Mesothelial cell of epicardium (in vitro differentiated cells): Measurements from ENCODE around the gene RALGAPA2. TPM values are rescaled to one million over a fixed set of nuclear protein-coding genes. Genes with fewer than 3 reads are reported as not detected.

Experiments
- DNase-seq, 2 experiments: peaks; one replicate each; pipeline ENCODE4 v3.0.0; 2021; ENCODE audit warnings: low spot score in 2 of 2; ENCODE audit not compliant: unreplicated experiment in 2 of 2
- H3K27ac Mint-ChIP-seq: 2 replicates; pipeline ENCODE4 v1.8.0; 2021; ENCODE audit warnings: mixed read lengths
- H3K27me3 Mint-ChIP-seq: 2 replicates; pipeline ENCODE4 v1.8.0; 2021; ENCODE audit warnings: low read depth, mixed read lengths
- H3K36me3 Mint-ChIP-seq: 2 replicates; pipeline ENCODE4 v1.8.0; 2021; ENCODE audit warnings: mixed read lengths
- H3K4me1 Mint-ChIP-seq: 2 replicates; pipeline ENCODE4 v1.8.0; 2021; ENCODE audit warnings: mixed read lengths
- H3K4me3 Mint-ChIP-seq: 2 replicates; pipeline ENCODE4 v1.8.0; 2021; ENCODE audit warnings: mild to moderate bottlenecking, moderate library complexity, mixed read lengths
- H3K9me3 Mint-ChIP-seq: 2 replicates; pipeline ENCODE4 v1.8.0; 2021; ENCODE audit warnings: mixed read lengths
- CTCF ChIP-seq: fragments of 200-600 bp; sonication (generic); IDR thresholded peaks from one replicate; pipeline ENCODE4 v1.5.0; 2021; ENCODE audit warnings: antibody characterized with exemption; ENCODE audit not compliant: unreplicated experiment
- total RNA-seq: library from RNA; stranded (reverse); gene quantifications from 3 replicates; pipeline ENCODE4 v1.2.1, GENCODE V29; 2021

The RALGAPA2 gene
- total RNA-seq, 1 donor from 2014 or later, result 27.5 TPM

GRCh38 chr20:20754714-20755113 lies 42.3 kb upstream of the RALGAPA2 start:
- H3K4me1 Mint-ChIP-seq, result no peaks in the 10 kb centered on the region
- H3K27ac Mint-ChIP-seq, result no peak overlapping the region
- no peak for TF ChIP-seq CTCF
- peaks cover 18% of the 10 kb centered on the region for H3K27me3 Mint-ChIP-seq
- H3K9me3 Mint-ChIP-seq, result no peaks in the 10 kb centered on the region
- no peak for DNase-seq
- H3K36me3 Mint-ChIP-seq, result no peaks in the 10 kb centered on the region
- H3K4me3 Mint-ChIP-seq, result no peak overlapping the region

- Mint-ChIP-seq H3K36me3 (peaks cover 2% of the 10 kb centered on the region), H3K4me3 (no peak overlapping the region), H3K9me3 (peaks cover 6% of the 10 kb centered on the region), H3K27ac (no peak overlapping the region), H3K27me3 (peaks cover 18% of the 10 kb centered on the region), H3K4me1 (no peaks in the 10 kb centered on the region)
- no peak for DNase-seq
- TF ChIP-seq CTCF, result no peak
Observed at GRCh38 chr20:20752712-20753111, 40.3 kb upstream of the RALGAPA2 start.

GRCh38 chr20:20747298-20747697 lies 34.9 kb upstream of the RALGAPA2 start:
- Mint-ChIP-seq H3K27me3 (peaks cover 2% of the 10 kb centered on the region), H3K27ac (no peak overlapping the region), H3K9me3 (peaks cover 6% of the 10 kb centered on the region), H3K36me3 (peaks cover 2% of the 10 kb centered on the region), H3K4me3 (no peak overlapping the region), H3K4me1 (peaks cover 10% of the 10 kb centered on the region)
- no peak for DNase-seq
- TF ChIP-seq CTCF, result no peak

- peaks cover 6% of the 10 kb centered on the region for H3K9me3 Mint-ChIP-seq
- no peak overlapping the region for H3K4me3 Mint-ChIP-seq
- peaks cover 2% of the 10 kb centered on the region for H3K36me3 Mint-ChIP-seq
- DNase-seq, result no peak
- no peak for TF ChIP-seq CTCF
- H3K27ac Mint-ChIP-seq, result peak overlapping the region; percentile 81
- peaks cover 12% of the 10 kb centered on the region for H3K4me1 Mint-ChIP-seq
- peaks cover 1% of the 10 kb centered on the region for H3K27me3 Mint-ChIP-seq
Observed at GRCh38 chr20:20744170-20744725, 31.8 kb upstream of the RALGAPA2 start.

GRCh38 chr20:20743511-20744169 lies 31.2 kb upstream of the RALGAPA2 start:
- peak overlapping the region; percentile 81 for H3K27ac Mint-ChIP-seq
- peaks cover 4% of the 10 kb centered on the region for H3K27me3 Mint-ChIP-seq
- TF ChIP-seq CTCF, result no peak
- H3K4me1 Mint-ChIP-seq, result peaks cover 12% of the 10 kb centered on the region
- no peak for DNase-seq
- H3K4me3 Mint-ChIP-seq, result no peak overlapping the region
- H3K9me3 Mint-ChIP-seq, result peaks cover under 1% of the 10 kb centered on the region
- H3K36me3 Mint-ChIP-seq, result no peaks in the 10 kb centered on the region
